Nephron progenitor cell (in vitro differentiated cells): Measurements from ENCODE around the gene PHACTR4.
"Not testable (repeated sequence)": the region's sequence is repeated elsewhere in the genome, so short reads cannot be mapped to it uniquely, and the experiment has no call there.

Experiments used
- DNase-seq: peaks from one replicate; pipeline ENCODE4 v3.0.0; 2021
- H3K27ac Mint-ChIP-seq: 2 replicates; pipeline ENCODE4 v1.8.0; 2021; ENCODE audit warnings: mild to moderate bottlenecking, moderate library complexity, mixed read lengths
- H3K27me3 Mint-ChIP-seq: 2 replicates; pipeline ENCODE4 v1.8.0; 2021; ENCODE audit warnings: mild to moderate bottlenecking, low read depth, mixed read lengths; ENCODE audit not compliant: poor library complexity
- H3K36me3 Mint-ChIP-seq: 2 replicates; pipeline ENCODE4 v1.8.0; 2021; ENCODE audit warnings: low read depth, mixed read lengths
- H3K4me1 Mint-ChIP-seq: 2 replicates; pipeline ENCODE4 v1.8.0; 2021; ENCODE audit warnings: mixed read lengths
- H3K4me3 Mint-ChIP-seq: 2 replicates; pipeline ENCODE4 v1.8.0; 2021; ENCODE audit warnings: mild to moderate bottlenecking, moderate library complexity, mixed read lengths
- H3K9me3 Mint-ChIP-seq: 2 replicates; pipeline ENCODE4 v1.8.0; 2021; ENCODE audit warnings: mild to moderate bottlenecking, moderate library complexity, mixed read lengths
- TF ChIP-seq, protein P1 (sequence below): fragments of 200-600 bp; sonication (generic); IDR thresholded peaks from 2 replicates; pipeline ENCODE4 v1.5.0; 2021; ENCODE audit warnings: antibody characterized with exemption

Gene PHACTR4

DNA sequence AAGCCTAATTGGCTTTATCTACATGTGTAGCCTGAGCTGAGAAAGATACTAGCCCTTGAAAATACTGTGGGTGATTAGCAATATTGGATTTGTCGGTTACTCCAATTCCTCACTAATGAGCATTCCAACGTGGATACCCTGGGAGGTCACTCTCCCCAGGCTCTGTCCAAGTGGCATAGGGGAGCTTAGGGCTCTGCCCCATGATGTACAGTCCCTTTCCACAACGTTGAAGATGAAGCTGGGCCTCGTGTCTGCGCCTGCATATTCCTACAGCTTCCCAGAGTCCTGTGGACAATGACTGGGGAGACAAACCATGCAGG, 138.9 kb downstream of the PHACTR4 start:
- H3K4me1 Mint-ChIP-seq = peaks cover 44% of the 10 kb centered on the region
- no peaks in the 10 kb centered on the region for H3K27me3 Mint-ChIP-seq
- TF ChIP-seq, protein P1, sequence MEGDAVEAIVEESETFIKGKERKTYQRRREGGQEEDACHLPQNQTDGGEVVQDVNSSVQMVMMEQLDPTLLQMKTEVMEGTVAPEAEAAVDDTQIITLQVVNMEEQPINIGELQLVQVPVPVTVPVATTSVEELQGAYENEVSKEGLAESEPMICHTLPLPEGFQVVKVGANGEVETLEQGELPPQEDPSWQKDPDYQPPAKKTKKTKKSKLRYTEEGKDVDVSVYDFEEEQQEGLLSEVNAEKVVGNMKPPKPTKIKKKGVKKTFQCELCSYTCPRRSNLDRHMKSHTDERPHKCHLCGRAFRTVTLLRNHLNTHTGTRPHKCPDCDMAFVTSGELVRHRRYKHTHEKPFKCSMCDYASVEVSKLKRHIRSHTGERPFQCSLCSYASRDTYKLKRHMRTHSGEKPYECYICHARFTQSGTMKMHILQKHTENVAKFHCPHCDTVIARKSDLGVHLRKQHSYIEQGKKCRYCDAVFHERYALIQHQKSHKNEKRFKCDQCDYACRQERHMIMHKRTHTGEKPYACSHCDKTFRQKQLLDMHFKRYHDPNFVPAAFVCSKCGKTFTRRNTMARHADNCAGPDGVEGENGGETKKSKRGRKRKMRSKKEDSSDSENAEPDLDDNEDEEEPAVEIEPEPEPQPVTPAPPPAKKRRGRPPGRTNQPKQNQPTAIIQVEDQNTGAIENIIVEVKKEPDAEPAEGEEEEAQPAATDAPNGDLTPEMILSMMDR = no peak
- no peak for DNase-seq
- peak overlapping the region; percentile 97 for H3K27ac Mint-ChIP-seq
- H3K9me3 Mint-ChIP-seq = peaks cover 6% of the 10 kb centered on the region
- peaks cover 56% of the 10 kb centered on the region for H3K36me3 Mint-ChIP-seq
- H3K4me3 Mint-ChIP-seq = peak overlapping the region; percentile 98

DNA sequence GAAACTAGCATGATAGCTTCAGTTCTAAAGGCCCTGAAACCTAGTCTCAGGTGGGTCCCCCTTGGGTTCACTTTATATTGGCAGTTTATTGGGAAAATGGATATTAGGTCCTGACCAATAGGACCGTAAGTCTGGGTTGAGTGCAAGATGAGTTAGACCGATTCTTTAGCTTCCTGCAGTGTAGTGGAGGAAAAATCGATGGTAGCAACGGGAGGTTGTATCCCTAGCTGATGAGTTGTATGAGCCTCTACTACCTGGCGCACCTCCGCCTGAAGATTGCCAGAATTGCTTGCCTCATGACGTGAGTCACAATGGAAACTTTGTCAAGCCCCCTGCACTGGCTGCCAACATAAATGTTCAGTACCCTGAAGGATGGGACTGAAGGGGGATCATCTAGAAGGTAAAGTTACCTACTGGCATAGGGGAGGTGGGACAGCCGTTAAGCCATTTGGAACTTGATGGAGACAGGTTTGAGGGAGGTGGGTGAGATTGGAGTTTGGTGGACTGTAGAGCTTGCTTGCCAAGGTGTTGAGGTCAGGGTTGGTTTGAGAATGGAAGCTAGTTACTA, 140.2 kb downstream of the PHACTR4 start:
- Mint-ChIP-seq H3K27ac (peak overlapping the region; percentile 97), H3K9me3 (peaks cover 6% of the 10 kb centered on the region), H3K4me3 (peak overlapping the region; percentile 98), H3K36me3 (peaks cover 67% of the 10 kb centered on the region), H3K27me3 (peaks cover under 1% of the 10 kb centered on the region), H3K4me1 (peaks cover 44% of the 10 kb centered on the region)
- DNase-seq = no peak
- TF ChIP-seq, protein P1 = no peak

DNA sequence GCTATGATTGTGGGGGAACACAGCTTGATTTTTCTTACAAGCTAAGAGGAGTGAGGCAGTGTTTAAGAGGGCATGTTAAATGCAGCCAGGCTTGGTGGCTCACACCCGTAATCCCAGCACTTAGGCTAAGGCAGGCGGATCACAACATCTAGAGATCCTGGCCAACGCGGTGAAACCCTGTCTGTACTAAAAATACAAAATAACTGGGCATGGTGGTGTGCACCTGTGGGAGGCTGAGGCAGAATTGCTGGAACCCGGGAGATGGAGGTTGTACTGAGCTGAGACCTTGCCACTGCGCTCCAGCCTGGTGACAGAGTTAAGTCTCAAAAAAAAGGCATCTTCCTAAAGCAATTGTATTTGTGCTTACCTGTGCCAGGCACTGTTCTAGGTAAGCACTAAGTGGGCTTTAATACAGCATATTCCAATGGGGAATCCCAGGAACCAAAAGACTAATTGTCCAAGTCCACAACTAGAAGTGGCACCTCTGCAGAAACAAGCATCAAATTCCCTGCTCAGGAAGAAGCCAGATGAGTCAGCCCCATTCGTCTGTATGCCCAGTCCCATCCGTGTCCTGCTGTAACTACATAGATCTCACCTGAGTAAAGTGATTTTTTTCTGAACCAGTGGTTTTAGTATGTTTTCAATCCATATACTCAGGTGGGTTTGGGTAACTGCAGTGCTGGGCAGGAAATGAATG, 140.9 kb downstream of the PHACTR4 start:
- Mint-ChIP-seq H3K9me3 (peaks cover 6% of the 10 kb centered on the region), H3K27me3 (peaks cover 3% of the 10 kb centered on the region), H3K4me1 (peaks cover 41% of the 10 kb centered on the region), H3K4me3 (peak overlapping the region; percentile 98), H3K36me3 (peaks cover 69% of the 10 kb centered on the region), H3K27ac (peak overlapping the region; percentile 97)
- DNase-seq = no peak
- TF ChIP-seq, protein P1 = no peak

DNA sequence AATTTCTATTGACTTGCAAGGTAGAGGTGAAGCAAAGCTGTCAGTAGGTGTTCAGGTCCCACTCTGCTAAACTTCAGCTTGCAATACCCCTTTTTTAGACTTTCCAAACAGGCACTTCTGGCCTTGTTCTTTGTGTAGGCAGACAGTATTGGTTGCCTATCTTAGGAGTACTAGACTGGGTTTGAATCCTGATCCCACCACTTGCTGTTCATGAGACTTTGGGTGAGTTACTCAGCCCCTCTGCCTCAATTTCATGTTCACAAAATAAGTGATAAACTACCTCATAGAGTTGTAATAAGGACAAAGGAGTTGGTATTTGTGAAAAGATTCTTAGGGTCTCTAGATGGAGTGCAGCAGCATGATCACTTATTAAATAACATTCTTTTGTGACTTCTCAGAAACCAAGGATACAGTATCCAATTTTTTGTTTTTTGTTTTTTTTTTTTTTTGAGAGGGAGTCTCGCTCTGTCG, 141.5 kb downstream of the PHACTR4 start:
- peaks cover 35% of the 10 kb centered on the region for H3K4me1 Mint-ChIP-seq

DNA sequence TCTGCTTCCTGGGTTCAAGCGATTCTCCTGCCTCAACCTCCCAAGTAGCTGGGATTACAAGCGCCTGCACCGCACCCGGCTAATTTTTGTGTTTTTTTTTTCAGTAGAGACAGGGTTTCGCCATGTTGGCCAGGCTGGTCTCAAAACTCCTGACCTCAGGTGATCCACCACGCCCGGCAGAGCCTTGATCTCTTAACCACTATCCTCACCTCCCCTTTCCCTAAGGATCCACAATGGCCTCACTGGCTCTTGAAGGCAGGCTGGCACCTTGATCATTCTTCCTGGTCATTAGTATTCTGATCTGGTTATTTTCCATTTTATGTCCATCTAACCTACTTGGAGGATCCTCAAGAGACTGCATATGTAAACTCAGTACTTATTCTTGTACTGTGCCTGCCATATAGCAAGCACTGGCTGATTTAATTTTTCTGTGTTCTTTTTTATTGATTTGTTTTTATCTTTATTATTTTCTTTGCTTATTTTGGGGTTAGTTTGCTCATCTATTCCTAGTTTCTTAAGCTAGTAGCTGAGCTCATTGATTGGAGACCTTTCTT, 142.6 kb downstream of the PHACTR4 start:
- Mint-ChIP-seq H3K27me3 (peaks cover 3% of the 10 kb centered on the region), H3K36me3 (peaks cover 69% of the 10 kb centered on the region), H3K4me3 (no peak overlapping the region), H3K9me3 (peaks cover 6% of the 10 kb centered on the region), H3K4me1 (peaks cover 36% of the 10 kb centered on the region), H3K27ac (peak overlapping the region; percentile 82)
- TF ChIP-seq, protein P1 = no peak
- DNase-seq = no peak

More for the DNA sequence above, 141.5 kb downstream of the PHACTR4 start:
- no peak for DNase-seq
- Mint-ChIP-seq H3K4me3 (peak overlapping the region; percentile 15), H3K27me3 (peaks cover 3% of the 10 kb centered on the region), H3K9me3 (peaks cover 6% of the 10 kb centered on the region), H3K36me3 (peaks cover 69% of the 10 kb centered on the region), H3K27ac (peak overlapping the region; percentile 97)
- TF ChIP-seq, protein P1 = no peak

DNA sequence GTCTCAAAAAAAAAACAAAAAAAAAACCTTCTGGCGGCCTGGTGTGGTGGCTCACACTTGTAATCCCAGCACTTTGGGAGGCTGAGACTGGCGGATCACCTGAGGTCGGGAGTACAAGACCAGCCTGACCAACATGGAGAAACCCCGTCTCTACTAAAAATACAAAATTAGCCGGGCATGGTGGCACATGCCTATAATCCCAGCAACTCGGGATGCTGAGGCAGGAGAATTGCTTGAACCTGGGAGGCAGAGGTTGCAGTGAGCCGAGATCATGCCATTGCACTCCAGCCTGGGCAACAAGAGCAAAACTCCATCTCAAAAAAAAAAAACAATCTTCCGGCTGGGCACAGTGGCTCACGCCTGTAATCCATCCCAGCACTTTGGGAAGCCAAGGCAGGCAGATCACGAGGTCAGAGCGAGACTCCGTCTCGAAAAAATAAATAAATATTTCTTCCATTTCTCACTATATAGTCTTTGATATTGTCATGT, 144.9 kb downstream of the PHACTR4 start:
- Mint-ChIP-seq H3K36me3 (peaks cover 49% of the 10 kb centered on the region), H3K4me1 (peaks cover 33% of the 10 kb centered on the region), H3K27ac (peak overlapping the region; percentile 96)
- H3K4me3 Mint-ChIP-seq, H3K9me3 Mint-ChIP-seq, H3K27me3 Mint-ChIP-seq, DNase-seq: not testable (repeated sequence)
